Large intestine (tissue), 3 donors: ENCODE results near the gene SLC26A1. TPM values are rescaled to one million over a fixed set of nuclear protein-coding genes. Genes with fewer than 3 reads are reported as not detected.

ENCODE experiments used
- DNase-seq, 2 donors: peaks; one replicate each; pipeline versions ENCODE4 v3.0.0 to v3.0.0-alpha.2; 2013
- H3K27ac ChIP-seq: one replicate; pipeline ENCODE4 v1.5.1; 2013; ENCODE audit warnings: low read length
- H3K27me3 ChIP-seq: 2 replicates; pipeline ENCODE4 v1.6.1; 2013; ENCODE audit warnings: low read length; ENCODE audit not compliant: control insufficient read depth, insufficient read depth
- H3K36me3 ChIP-seq: 2 replicates; pipeline ENCODE4 v1.6.1; 2013; ENCODE audit warnings: low read length; ENCODE audit not compliant: control insufficient read depth, insufficient read depth
- H3K4me1 ChIP-seq: one replicate; pipeline ENCODE4 v1.6.1; 2013; ENCODE audit warnings: low read length; ENCODE audit not compliant: control insufficient read depth, insufficient read depth
- H3K4me3 ChIP-seq: one replicate; pipeline ENCODE4 v1.5.1; 2013; ENCODE audit warnings: low read length
- H3K9me3 ChIP-seq: one replicate; pipeline ENCODE4 v1.6.1; 2013; ENCODE audit warnings: mild to moderate bottlenecking, low read depth, low read length, moderate library complexity; ENCODE audit not compliant: control insufficient read depth
- whole genome bisulfite sequencing: methylation state at CpG from one replicate; pipeline ENCODE4 v1.1.5; 2013; ENCODE audit warnings: low lambda C conversion rate; ENCODE audit not compliant: insufficient coverage; 5-methylcytosine and 5-hydroxymethylcytosine counted together
- polyA plus RNA-seq: library from polyadenylated mRNA; unstranded; fragments of 120-200 nt; gene quantifications from one replicate; pipeline ENCODE4 v1.2.1, GENCODE V29; 2013

SLC26A1 gene
- polyA plus RNA-seq, 1 donor, result 10.1 TPM

- no peak overlapping the region for H3K4me3 ChIP-seq
- no peak for DNase-seq
- H3K4me1 ChIP-seq, result no peaks in the 10 kb centered on the region
- H3K27ac ChIP-seq, result no peak overlapping the region
- peaks cover 41% of the 10 kb centered on the region for H3K36me3 ChIP-seq
- no peaks in the 10 kb centered on the region for H3K27me3 ChIP-seq
- H3K9me3 ChIP-seq, result peaks cover 6% of the 10 kb centered on the region
- WGBS, result no CpG with 5 or more reads among the region's 45 CpGs
These were observed 35.5 kb downstream of the SLC26A1 start for GRCh38 chr4:957581-958313.

- Histone ChIP-seq H3K4me3 (no peak overlapping the region), H3K36me3 (peaks cover 36% of the 10 kb centered on the region), H3K4me1 (no peaks in the 10 kb centered on the region), H3K27ac (no peak overlapping the region), H3K9me3 (peaks cover 6% of the 10 kb centered on the region), H3K27me3 (no peaks in the 10 kb centered on the region)
- DNase-seq, result no peak
- WGBS, result no CpG with 5 or more reads among the region's 8 CpGs
These were observed 36.0 kb downstream of the SLC26A1 start for GRCh38 chr4:957231-957580.

GRCh38 chr4:956531-957230, 36.5 kb downstream of the SLC26A1 start:
- peaks cover 30% of the 10 kb centered on the region for H3K36me3 ChIP-seq
- H3K4me1 ChIP-seq, result no peaks in the 10 kb centered on the region
- DNase-seq, result no peak
- WGBS, result 95% methylated on average over 5 of the region's 14 CpGs
- no peaks in the 10 kb centered on the region for H3K27me3 ChIP-seq
- H3K9me3 ChIP-seq, result peaks cover 6% of the 10 kb centered on the region
- no peak overlapping the region for H3K27ac ChIP-seq
- no peak overlapping the region for H3K4me3 ChIP-seq

GRCh38 chr4:955931-956381, 37.2 kb downstream of the SLC26A1 start:
- Histone ChIP-seq H3K36me3 (peaks cover 29% of the 10 kb centered on the region), H3K9me3 (peaks cover 6% of the 10 kb centered on the region), H3K4me3 (no peak overlapping the region), H3K27ac (no peak overlapping the region), H3K4me1 (no peaks in the 10 kb centered on the region), H3K27me3 (no peaks in the 10 kb centered on the region)
- DNase-seq, result no peak
- 97% methylated on average over 5 of the region's 12 CpGs for WGBS

GRCh38 chr4:955161-955921, 37.9 kb downstream of the SLC26A1 start:
- Histone ChIP-seq H3K36me3 (peaks cover 25% of the 10 kb centered on the region), H3K27ac (no peak overlapping the region), H3K4me1 (no peaks in the 10 kb centered on the region), H3K4me3 (no peak overlapping the region), H3K9me3 (peaks cover 6% of the 10 kb centered on the region), H3K27me3 (no peaks in the 10 kb centered on the region)
- DNase-seq, result no peak
- no CpG with 5 or more reads among the region's 33 CpGs for WGBS

- Histone ChIP-seq H3K27ac (no peak overlapping the region), H3K4me1 (no peaks in the 10 kb centered on the region), H3K9me3 (peaks cover 6% of the 10 kb centered on the region), H3K36me3 (peaks cover 21% of the 10 kb centered on the region), H3K4me3 (no peak overlapping the region), H3K27me3 (no peaks in the 10 kb centered on the region)
- no peak for DNase-seq
- WGBS, result 100% methylated on average over 1 of the region's 17 CpGs
These were observed 38.8 kb downstream of the SLC26A1 start for GRCh38 chr4:954211-955020.

- H3K9me3 ChIP-seq, result peaks cover 6% of the 10 kb centered on the region
- H3K27me3 ChIP-seq, result no peaks in the 10 kb centered on the region
- H3K36me3 ChIP-seq, result peaks cover 15% of the 10 kb centered on the region
- no peak for DNase-seq
- no peak overlapping the region for H3K4me3 ChIP-seq
- no peaks in the 10 kb centered on the region for H3K4me1 ChIP-seq
- no CpG with 5 or more reads among the region's 13 CpGs for WGBS
- H3K27ac ChIP-seq, result no peak overlapping the region
These were observed 39.7 kb downstream of the SLC26A1 start for GRCh38 chr4:953574-953915.

GRCh38 chr4:952881-953573, 40.2 kb downstream of the SLC26A1 start:
- Histone ChIP-seq H3K27ac (no peak overlapping the region), H3K9me3 (peaks cover 5% of the 10 kb centered on the region), H3K27me3 (no peaks in the 10 kb centered on the region), H3K36me3 (peaks cover 15% of the 10 kb centered on the region), H3K4me1 (no peaks in the 10 kb centered on the region), H3K4me3 (no peak overlapping the region)
- DNase-seq, result no peak
- no CpG with 5 or more reads among the region's 28 CpGs for WGBS

- no peak overlapping the region for H3K27ac ChIP-seq
- no peaks in the 10 kb centered on the region for H3K9me3 ChIP-seq
- H3K4me3 ChIP-seq, result no peak overlapping the region
- H3K27me3 ChIP-seq, result no peaks in the 10 kb centered on the region
- H3K36me3 ChIP-seq, result peaks cover 7% of the 10 kb centered on the region
- no CpG with 5 or more reads among the region's 23 CpGs for WGBS
- H3K4me1 ChIP-seq, result no peaks in the 10 kb centered on the region
- DNase-seq, result no peak
These were observed 41.4 kb downstream of the SLC26A1 start for GRCh38 chr4:951594-952468.
